ENCODE results near the gene RELT. TPM values are rescaled to one million over a fixed set of nuclear protein-coding genes. Genes with fewer than 3 reads are reported as not detected.

The RELT gene
- total RNA-seq, 2 donors from 2014 or later = 0.33 to 0.52 TPM

DNA sequence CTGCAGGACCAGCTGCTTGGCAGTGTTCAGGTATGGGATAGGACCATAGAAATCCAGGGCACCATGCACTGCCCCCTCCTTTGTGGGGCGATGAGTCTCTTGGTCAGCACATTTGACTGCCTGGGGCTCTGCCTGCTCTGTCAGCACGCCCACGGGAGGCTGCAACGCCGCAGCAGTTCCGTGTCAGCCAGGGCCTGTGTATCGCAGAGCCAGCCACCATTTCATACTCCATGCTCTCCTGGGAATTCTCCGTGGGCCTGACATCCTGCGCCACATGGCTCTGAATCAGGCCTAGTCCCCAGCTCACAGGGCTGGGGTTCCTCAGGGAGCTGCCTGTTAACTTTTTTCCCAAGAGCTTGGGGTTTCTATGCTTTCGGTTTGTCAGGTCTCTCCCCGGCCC is 16.9 kb upstream of the RELT start:
- no peak for TF ChIP-seq POLR2A (IDR thresholded peaks at IDR 0.05)
- TF ChIP-seq, protein P1, sequence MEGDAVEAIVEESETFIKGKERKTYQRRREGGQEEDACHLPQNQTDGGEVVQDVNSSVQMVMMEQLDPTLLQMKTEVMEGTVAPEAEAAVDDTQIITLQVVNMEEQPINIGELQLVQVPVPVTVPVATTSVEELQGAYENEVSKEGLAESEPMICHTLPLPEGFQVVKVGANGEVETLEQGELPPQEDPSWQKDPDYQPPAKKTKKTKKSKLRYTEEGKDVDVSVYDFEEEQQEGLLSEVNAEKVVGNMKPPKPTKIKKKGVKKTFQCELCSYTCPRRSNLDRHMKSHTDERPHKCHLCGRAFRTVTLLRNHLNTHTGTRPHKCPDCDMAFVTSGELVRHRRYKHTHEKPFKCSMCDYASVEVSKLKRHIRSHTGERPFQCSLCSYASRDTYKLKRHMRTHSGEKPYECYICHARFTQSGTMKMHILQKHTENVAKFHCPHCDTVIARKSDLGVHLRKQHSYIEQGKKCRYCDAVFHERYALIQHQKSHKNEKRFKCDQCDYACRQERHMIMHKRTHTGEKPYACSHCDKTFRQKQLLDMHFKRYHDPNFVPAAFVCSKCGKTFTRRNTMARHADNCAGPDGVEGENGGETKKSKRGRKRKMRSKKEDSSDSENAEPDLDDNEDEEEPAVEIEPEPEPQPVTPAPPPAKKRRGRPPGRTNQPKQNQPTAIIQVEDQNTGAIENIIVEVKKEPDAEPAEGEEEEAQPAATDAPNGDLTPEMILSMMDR (IDR thresholded peaks at IDR 0.05) = no peak
- peak; percentile 34 for ATAC-seq
- no peak overlapping the region for H3K4me3 ChIP-seq
- H3K36me3 ChIP-seq (replicated peaks in 1 of 2; ENCODE audit: insufficient read depth in 1 of 2, low read depth in 2 of 2) = no peaks in the 10 kb centered on the region
- intact Hi-C loops (cut with DNase I) = loop anchor here (5.0 kb wide), 1 partner anchor 33 kb away; no protein-coding TSS in a partner anchor
- 66 to 81% methylated on average over 10 to 11 of the region's 11 CpGs for WGBS, 2 donors
- H3K4me1 ChIP-seq = no peaks in the 10 kb centered on the region
- H3K9me3 ChIP-seq = no peaks in the 10 kb centered on the region
- no peaks in the 10 kb centered on the region for H3K27me3 ChIP-seq
- no peak overlapping the region for H3K27ac ChIP-seq
- peak in 3 of 4 donors; percentile 31 to 62 (median 39) for DNase-seq

DNA sequence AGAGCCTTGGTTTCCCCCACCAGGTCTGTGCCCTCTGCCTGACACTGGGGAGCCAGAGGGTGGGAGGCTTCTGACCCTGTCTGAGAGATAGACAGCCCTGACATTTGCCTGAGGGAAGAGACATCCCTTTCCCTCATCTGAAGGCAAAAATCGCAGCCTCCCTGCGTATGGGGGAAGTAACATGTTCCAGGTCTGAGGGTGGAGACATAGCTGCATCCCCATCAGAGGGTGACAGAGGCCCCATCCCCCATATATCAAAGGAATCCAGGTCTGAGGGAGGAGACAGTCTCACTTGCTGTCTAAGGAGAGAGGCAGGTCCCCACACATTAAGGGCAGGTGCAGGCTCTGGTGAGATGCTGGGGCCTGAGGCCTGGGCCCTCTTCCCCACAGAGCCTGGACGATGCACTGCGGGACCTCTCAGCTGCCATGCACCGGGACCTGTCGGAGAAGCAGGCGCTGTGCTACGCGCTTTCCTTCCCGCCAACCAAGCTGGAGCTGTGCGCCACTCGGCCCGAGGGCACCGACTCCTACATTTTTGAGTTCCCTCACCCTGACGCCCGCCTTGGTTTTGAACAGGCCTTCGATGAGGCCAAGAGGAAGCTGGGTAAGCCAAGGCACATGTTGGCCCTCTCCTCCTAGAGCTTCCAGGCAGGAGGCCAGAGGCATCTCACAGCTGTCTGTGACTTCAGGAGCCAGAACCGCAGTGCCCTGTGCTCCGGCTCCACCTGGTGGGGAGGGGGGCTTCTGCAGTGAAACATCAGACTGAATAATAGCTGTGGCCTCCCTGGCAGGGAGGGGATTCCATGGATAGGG is 16.1 kb upstream of the RELT start:
- TF ChIP-seq, protein P1 (IDR thresholded peaks at IDR 0.05) = peak in 3 of 7 experiments; percentile 11 to 15 (median 15)
- TF ChIP-seq POLR2A (IDR thresholded peaks at IDR 0.05) = no peak
- DNase-seq = peak in 1 of 4 donors; percentile 28
- no peaks in the 10 kb centered on the region for H3K4me1 ChIP-seq
- H3K27ac ChIP-seq = no peak overlapping the region
- intact Hi-C loops (cut with DNase I) = loop anchor here (5.0 kb wide), 1 partner anchor 32 kb away; no protein-coding TSS in a partner anchor
- 91 to 96% methylated on average over 8 to 19 of the region's 19 CpGs for WGBS, 2 donors
- no peaks in the 10 kb centered on the region for H3K9me3 ChIP-seq
- no peaks in the 10 kb centered on the region for H3K36me3 ChIP-seq (replicated peaks in 1 of 2; ENCODE audit: insufficient read depth in 1 of 2, low read depth in 2 of 2)
- H3K27me3 ChIP-seq = no peaks in the 10 kb centered on the region
- H3K4me3 ChIP-seq = no peak overlapping the region
- no peak for ATAC-seq

DNA sequence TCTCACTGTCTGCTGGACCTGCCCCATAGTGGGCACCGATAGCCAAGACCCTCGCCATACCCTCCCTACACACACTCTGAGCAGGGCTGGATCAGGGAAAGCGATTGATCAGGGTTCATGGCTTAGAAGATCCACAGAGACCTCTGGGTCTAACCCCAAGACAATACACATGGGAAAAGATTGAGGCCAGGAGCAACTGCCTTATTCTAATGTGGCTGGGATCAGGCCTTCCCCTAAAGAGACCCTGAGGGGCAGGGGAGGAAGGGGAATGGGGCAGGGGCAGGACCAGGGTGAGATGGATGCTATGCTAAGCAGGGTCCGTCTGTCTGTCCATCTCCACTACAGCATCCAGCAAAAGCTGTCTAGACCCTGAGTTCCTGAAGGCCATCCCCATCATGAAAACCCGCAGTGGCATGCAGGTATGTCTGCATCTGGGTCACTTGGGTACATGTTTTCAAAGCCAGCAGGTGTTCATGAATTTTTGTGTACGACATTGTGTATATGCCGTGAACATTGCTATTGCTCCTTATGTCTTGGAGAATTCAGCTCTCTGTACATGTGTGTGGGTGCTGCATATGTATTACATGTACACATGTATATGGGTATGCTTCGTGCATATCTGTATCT is 15.3 kb upstream of the RELT start:
- WGBS, 2 donors = 84 to 89% methylated on average over 5 to 8 of the region's 8 CpGs
- H3K27ac ChIP-seq = no peak overlapping the region
- intact Hi-C loops (cut with DNase I) = no loop called here
- H3K9me3 ChIP-seq = no peaks in the 10 kb centered on the region
- no peaks in the 10 kb centered on the region for H3K4me1 ChIP-seq
- DNase-seq = no peak
- ATAC-seq = no peak
- no peaks in the 10 kb centered on the region for H3K27me3 ChIP-seq
- H3K36me3 ChIP-seq (replicated peaks in 1 of 2; ENCODE audit: insufficient read depth in 1 of 2, low read depth in 2 of 2) = no peaks in the 10 kb centered on the region
- H3K4me3 ChIP-seq = no peak overlapping the region
- TF ChIP-seq POLR2A (IDR thresholded peaks at IDR 0.05) = no peak
- TF ChIP-seq, protein P1 (IDR thresholded peaks at IDR 0.05) = no peak

DNA sequence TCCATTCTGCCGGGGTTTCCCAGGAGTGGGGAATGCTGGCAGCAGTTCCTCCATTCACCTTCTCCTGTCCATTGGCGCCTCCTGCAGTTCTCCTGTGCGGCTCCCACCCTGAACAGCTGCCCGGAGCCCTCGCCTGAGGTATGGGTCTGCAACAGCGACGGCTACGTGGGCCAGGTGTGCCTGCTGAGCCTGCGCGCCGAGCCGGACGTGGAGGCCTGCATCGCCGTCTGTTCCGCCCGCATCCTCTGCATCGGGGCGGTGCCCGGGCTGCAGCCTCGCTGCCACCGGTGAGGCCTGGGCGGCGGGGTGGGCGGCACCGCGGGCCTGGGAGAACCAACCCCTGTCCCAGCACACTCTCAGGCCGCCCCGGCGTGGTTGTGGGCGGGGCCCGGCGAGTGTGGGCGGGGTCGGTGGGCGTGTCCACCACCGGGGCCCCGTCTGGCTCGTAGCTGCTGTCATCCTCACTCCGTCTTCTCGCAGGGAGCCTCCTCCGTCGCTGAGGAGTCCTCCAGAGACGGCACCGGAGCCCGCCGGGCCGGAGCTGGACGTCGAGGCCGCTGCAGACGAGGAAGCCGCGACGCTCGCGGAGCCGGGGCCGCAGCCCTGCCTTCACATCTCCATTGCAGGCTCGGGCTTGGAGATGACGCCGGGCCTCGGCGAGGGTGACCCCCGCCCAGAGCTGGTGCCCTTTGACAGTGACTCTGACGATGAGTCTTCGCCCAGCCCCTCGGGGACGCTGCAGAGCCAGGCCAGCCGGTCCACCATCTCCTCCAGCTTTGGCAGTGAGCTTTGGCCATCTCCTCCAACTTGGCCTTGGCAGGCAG is 14.0 kb upstream of the RELT start:
- Histone ChIP-seq H3K36me3 (replicated peaks in 1 of 2; ENCODE audit: insufficient read depth in 1 of 2, low read depth in 2 of 2) (no peaks in the 10 kb centered on the region), H3K4me1 (no peaks in the 10 kb centered on the region), H3K27me3 (no peaks in the 10 kb centered on the region), H3K9me3 (no peaks in the 10 kb centered on the region), H3K27ac (no peak overlapping the region), H3K4me3 (no peak overlapping the region)
- WGBS, 2 donors = 60 to 67% methylated on average over 1 to 50 of the region's 70 CpGs
- ATAC-seq (no peak), DNase-seq (no peak)
- intact Hi-C loops (cut with DNase I) = no loop called here
- TF ChIP-seq, protein P1 (IDR thresholded peaks at IDR 0.05) = no peak
- no peak for TF ChIP-seq POLR2A (IDR thresholded peaks at IDR 0.05)
